HG02759 (cell line): ENCODE measurements around the gene APOO.

Source experiments
- ATAC-seq: cut with Tn5 transposase; IDR thresholded peaks from one replicate; pipeline ENCODE4 v1.9.1; 2021; ENCODE audit warnings: mild to moderate bottlenecking, moderate library complexity; ENCODE audit not compliant: unreplicated experiment

The APOO gene

GRCh38 chrX:23788946-23789345 is 118.8 kb downstream of the APOO start:
- no peak for ATAC-seq

GRCh38 chrX:23788521-23788920 is 119.2 kb downstream of the APOO start:
- peak; percentile 56 for ATAC-seq

- ATAC-seq = no peak
Observed at GRCh38 chrX:23787745-23788118, 120.0 kb downstream of the APOO start.

GRCh38 chrX:23786268-23786815 is 121.4 kb downstream of the APOO start:
- no peak for ATAC-seq

GRCh38 chrX:23785580-23785979 is 122.2 kb downstream of the APOO start:
- no peak for ATAC-seq

GRCh38 chrX:23784470-23785331 is 123.0 kb downstream of the APOO start:
- ATAC-seq = no peak

- no peak for ATAC-seq
Observed at GRCh38 chrX:23783589-23784469, 123.9 kb downstream of the APOO start.
